ENCODE measurements around the gene SINHCAF. TPM values are rescaled to one million over a fixed set of nuclear protein-coding genes. Genes with fewer than 3 reads are reported as not detected.

The SINHCAF gene
- total and polyA plus RNA-seq, 11 donors, result 4.0 to 23.8 (median 12.8) TPM

- TF ChIP-seq POLR2A (IDR thresholded peaks at IDR 0.05), result no peak
- TF ChIP-seq CTCF (IDR thresholded peaks at IDR 0.05), result no peak
- H3K27ac ChIP-seq, result no peak overlapping the region
- no peak for DNase-seq
- H3K27me3 ChIP-seq, result no peaks in the 10 kb centered on the region
- peaks cover 0 to 20% (median 6%) of the 10 kb centered on the region in 9 donors for H3K36me3 ChIP-seq
- WGBS, 4 donors, result 89 to 100% (median 96%) methylated on average over 1 of the region's 1 CpG
- H3K4me3 ChIP-seq, result no peak overlapping the region
- no peak for ATAC-seq
- no peaks in the 10 kb centered on the region for H3K9me3 ChIP-seq
- no peaks in the 10 kb centered on the region for H3K4me1 ChIP-seq
- intact Hi-C loops (cut with DNase I), result no loop called here
Measured at GRCh38 chr12:31306866-31307265, 19.1 kb downstream of the SINHCAF start.

GRCh38 chr12:31303466-31303865 lies 22.5 kb downstream of the SINHCAF start:
- H3K4me1 ChIP-seq, result peaks cover 0 to 8% (median 0%) of the 10 kb centered on the region in 12 donors
- WGBS, 4 donors, result 91 to 96% (median 92%) methylated on average over 5 of the region's 5 CpGs
- DNase-seq, result no peak
- H3K4me3 ChIP-seq, result no peak overlapping the region
- intact Hi-C loops (cut with DNase I), result no loop called here
- TF ChIP-seq CTCF (IDR thresholded peaks at IDR 0.05) (no peak), POLR2A (IDR thresholded peaks at IDR 0.05) (no peak)
- H3K36me3 ChIP-seq, result peaks cover 0 to 25% (median 6%) of the 10 kb centered on the region in 9 donors
- H3K27me3 ChIP-seq, result no peaks in the 10 kb centered on the region
- no peaks in the 10 kb centered on the region for H3K9me3 ChIP-seq
- H3K27ac ChIP-seq, result no peak overlapping the region
- ATAC-seq, result no peak

- TF ChIP-seq CTCF (IDR thresholded peaks at IDR 0.05), result no peak
- no peak for TF ChIP-seq POLR2A (IDR thresholded peaks at IDR 0.05)
- intact Hi-C loops (cut with DNase I), result no loop called here
- no peaks in the 10 kb centered on the region for H3K27me3 ChIP-seq
- H3K4me1 ChIP-seq, result peaks cover 0 to 15% (median 0%) of the 10 kb centered on the region in 12 donors
- WGBS, 4 donors, result 91 to 97% (median 95%) methylated on average over 2 of the region's 2 CpGs
- ATAC-seq (no peak), DNase-seq (no peak)
- peaks cover 0 to 33% (median 6%) of the 10 kb centered on the region in 9 donors for H3K36me3 ChIP-seq
- H3K9me3 ChIP-seq, result no peaks in the 10 kb centered on the region
- peak overlapping the region in 1 of 12 donors; percentile 49 for H3K27ac ChIP-seq
- H3K4me3 ChIP-seq, result no peak overlapping the region
Measured at GRCh38 chr12:31301311-31301710, 24.6 kb downstream of the SINHCAF start.

GRCh38 chr12:31300783-31301182 lies 25.2 kb downstream of the SINHCAF start:
- no peak for ATAC-seq
- Histone ChIP-seq H3K36me3 (peaks cover 0 to 37% (median 9%) of the 10 kb centered on the region in 9 donors), H3K27me3 (no peaks in the 10 kb centered on the region)

More at GRCh38 chr12:31300783-31301182, 25.2 kb downstream of the SINHCAF start:
- 96 to 98% (median 97%) methylated on average over 3 of the region's 3 CpGs for WGBS, 4 donors
- TF ChIP-seq POLR2A (IDR thresholded peaks at IDR 0.05) (no peak), CTCF (IDR thresholded peaks at IDR 0.05) (no peak)
- Histone ChIP-seq H3K4me3 (no peak overlapping the region), H3K27ac (peak overlapping the region in 1 of 12 donors; percentile 49), H3K4me1 (peaks cover 0 to 15% (median 0%) of the 10 kb centered on the region in 12 donors), H3K9me3 (no peaks in the 10 kb centered on the region)
- DNase-seq, result no peak
- intact Hi-C loops (cut with DNase I), result no loop called here
